Heart left ventricle (tissue), 16 donors: Measurements from ENCODE around the gene ENTPD8. TPM values are rescaled to one million over a fixed set of nuclear protein-coding genes. Genes with fewer than 3 reads are reported as not detected.

ENCODE experiments used
- ATAC-seq, 4 donors: fragments of 200-7000 bp; cut with Tn5 transposase; one replicate each; pipeline ENCODE4 v1.9.1; 2020 to 2022; ENCODE audit warnings: moderate library complexity in 4 of 4, mild to moderate bottlenecking in 3 of 4, moderate number of reproducible peaks in 1 of 4
- DNase-seq, 5 donors: peaks; one replicate each; pipeline ENCODE4 v3.0.0-alpha.2; 2020
- H3K27ac ChIP-seq, 12 donors: fragments of 200-600 bp; sonication (generic) in 4 of 12; one replicate each; pipeline versions ENCODE4 v1.5.0 to v1.8.0; 2016 to 2022; ENCODE audit warnings: mild to moderate bottlenecking in 2 of 12
- H3K27me3 ChIP-seq, 9 donors: fragments of 200-600 bp; sonication (generic) in 2 of 9; one replicate each; pipeline versions ENCODE4 v1.5.1 to v1.8.0; 2016 to 2022; ENCODE audit warnings: mild to moderate bottlenecking in 3 of 9
- H3K36me3 ChIP-seq, 9 donors: fragments of 200-600 bp; sonication (generic) in 2 of 9; one replicate each; pipeline versions ENCODE4 v1.5.0 to v1.8.0; 2018 to 2022; ENCODE audit warnings: mild to moderate bottlenecking in 2 of 9
- H3K4me1 ChIP-seq, 12 donors: fragments of 200-600 bp; sonication (generic) in 4 of 12; one replicate each; pipeline versions ENCODE4 v1.5.0 to v1.8.0; 2016 to 2022; ENCODE audit warnings: mild to moderate bottlenecking in 3 of 12
- H3K4me3 ChIP-seq, 12 donors: fragments of 200-600 bp; sonication (generic) in 4 of 12; one replicate each; pipeline versions ENCODE4 v1.5.0 to v1.8.0; 2017 to 2022; ENCODE audit warnings: mild to moderate bottlenecking in 9 of 12, moderate library complexity in 4 of 12
- H3K9me3 ChIP-seq, 12 donors: fragments of 200-600 bp; sonication (generic) in 4 of 12; one replicate each; pipeline versions ENCODE4 v1.5.0 to v1.8.0; 2016 to 2022; ENCODE audit warnings: mild to moderate bottlenecking in 1 of 12
- POLR2A ChIP-seq, 2 donors: fragments of 450-650 bp; IDR thresholded peaks; one replicate each; pipeline ENCODE4 v1.6.1; 2017; ENCODE audit warnings: antibody characterized with exemption in 2 of 2, mild to moderate bottlenecking in 2 of 2, moderate library complexity in 2 of 2
- WGBS, 4 donors: extraction: QIAGEN DNeasy Blood & Tissue Kit in 2 of 4; methylation state at CpG; one replicate each; pipeline versions ENCODE4 v1.1.5 to v1.1.7; 2013 to 2018; 5-methylcytosine and 5-hydroxymethylcytosine counted together
- intact Hi-C, 10 donors: fragments of 100-400 bp; cut with DNase I; formaldehyde crosslinking; loops; one replicate each; pipeline versions ENCODE4 v1.11.1 to v1.14.2; 2022
- polyA plus RNA-seq, 2 donors: library from polyadenylated mRNA; stranded (reverse); fragments of 200-250 nt; gene quantifications; one replicate each; pipeline ENCODE4 v1.2.3, GENCODE V29; 2013
- total RNA-seq, 9 donors: library from RNA; depleted of rRNA in 2 of 9; stranded (reverse); fragments of >200 nt in 2 of 9; fragmentation: NEBNext Ultra II Directional in 3 of 9; extraction: Animal tissue kit (Norgen Biotek cat#: 25700) in 3 of 9; gene quantifications; one replicate each; pipeline versions ENCODE4 v1.1.0 to v1.2.4, GENCODE V29; 2016 to 2023
- TF ChIP-seq, protein P1 (sequence below), 12 donors: fragments of 200-600 bp; sonication (generic) in 4 of 12; IDR thresholded peaks; one replicate each; pipeline versions ENCODE4 v1.5.0 to v1.8.0; 2018 to 2022; ENCODE audit warnings: antibody characterized with exemption in 12 of 12, mild to moderate bottlenecking in 5 of 12
- donor health status: ischemic (EF 13 %, LVEDD 7.1; RV severe dilation, severe dysfunction).
- donor health status: healthy with polysubstance abuse.
- donor health status: DM: no; HTN: yes; CAD: no.
- donor health status: DM: no; HTN: no; CAD: no.
- donor health status: ischemic (EF 25% LVEDD 6.9; RV normal size, moderate dysfunction).
- donor health status: ischemic (EF 25% LVEDD 5.7; RV mildly dilated, moderate dysfunction).
- donor health status: healthy.
- donor health status: DM: yes; HTN: yes; CAD: no.
- donor health status: ischemic (EF 35%, LVEDD 5.7; RV mildly dilated, moderate dysfunction).
- donor health status: nonischemic (EF 11% LVEDD 7.7; RV severe dilation, severe dysfunction).
- donor health status: DM: yes; HTN: yes; CAD: no.
- donor health status: PGD.
- donor health status: ischemic (EF 29% LVEDD 5.4; RV normal size, mild dysfunction).
- donor health status: nonischemic (EF 23%, LVEDD 6.1; RV moderate dilation, normal function).

Gene ENTPD8
- total and polyA plus RNA-seq, 11 donors = not detected

DNA sequence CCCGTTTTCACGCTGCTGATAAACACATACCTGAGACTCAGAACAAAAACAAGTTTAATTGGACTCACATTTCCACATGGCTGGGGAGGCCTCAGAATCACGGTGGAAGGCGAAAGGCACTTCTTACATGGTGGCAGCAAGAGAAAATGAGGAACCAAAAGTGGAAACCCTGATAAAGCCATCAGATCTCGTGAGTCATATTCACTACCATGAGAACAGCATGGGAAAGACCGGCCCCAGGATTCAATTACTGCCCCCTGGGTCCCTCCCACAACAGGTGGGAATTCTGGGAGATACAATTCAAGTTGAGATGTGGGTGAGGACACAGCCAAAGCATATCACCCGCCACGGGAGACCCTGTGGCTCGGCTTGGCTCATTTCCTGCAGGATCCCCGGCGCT, 38.4 kb downstream of the ENTPD8 start:
- Histone ChIP-seq H3K27me3 (peaks cover 0 to 14% (median 0%) of the 10 kb centered on the region in 9 donors), H3K4me3 (no peak overlapping the region), H3K4me1 (peaks cover 0 to 19% (median 15%) of the 10 kb centered on the region in 12 donors), H3K36me3 (no peaks in the 10 kb centered on the region), H3K27ac (no peak overlapping the region), H3K9me3 (no peaks in the 10 kb centered on the region)
- TF ChIP-seq, protein P1, sequence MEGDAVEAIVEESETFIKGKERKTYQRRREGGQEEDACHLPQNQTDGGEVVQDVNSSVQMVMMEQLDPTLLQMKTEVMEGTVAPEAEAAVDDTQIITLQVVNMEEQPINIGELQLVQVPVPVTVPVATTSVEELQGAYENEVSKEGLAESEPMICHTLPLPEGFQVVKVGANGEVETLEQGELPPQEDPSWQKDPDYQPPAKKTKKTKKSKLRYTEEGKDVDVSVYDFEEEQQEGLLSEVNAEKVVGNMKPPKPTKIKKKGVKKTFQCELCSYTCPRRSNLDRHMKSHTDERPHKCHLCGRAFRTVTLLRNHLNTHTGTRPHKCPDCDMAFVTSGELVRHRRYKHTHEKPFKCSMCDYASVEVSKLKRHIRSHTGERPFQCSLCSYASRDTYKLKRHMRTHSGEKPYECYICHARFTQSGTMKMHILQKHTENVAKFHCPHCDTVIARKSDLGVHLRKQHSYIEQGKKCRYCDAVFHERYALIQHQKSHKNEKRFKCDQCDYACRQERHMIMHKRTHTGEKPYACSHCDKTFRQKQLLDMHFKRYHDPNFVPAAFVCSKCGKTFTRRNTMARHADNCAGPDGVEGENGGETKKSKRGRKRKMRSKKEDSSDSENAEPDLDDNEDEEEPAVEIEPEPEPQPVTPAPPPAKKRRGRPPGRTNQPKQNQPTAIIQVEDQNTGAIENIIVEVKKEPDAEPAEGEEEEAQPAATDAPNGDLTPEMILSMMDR (IDR thresholded peaks at IDR 0.05) = no peak
- no peak for TF ChIP-seq POLR2A (IDR thresholded peaks at IDR 0.05)
- ATAC-seq (no peak), DNase-seq (no peak)
- intact Hi-C loops = loop anchor here in 1 of 10 donors (10.0 kb wide), 1 partner anchor 62 kb away; no protein-coding TSS in a partner anchor
- 86 to 92% (median 88%) methylated on average over 11 of the region's 11 CpGs for WGBS, 4 donors

DNA sequence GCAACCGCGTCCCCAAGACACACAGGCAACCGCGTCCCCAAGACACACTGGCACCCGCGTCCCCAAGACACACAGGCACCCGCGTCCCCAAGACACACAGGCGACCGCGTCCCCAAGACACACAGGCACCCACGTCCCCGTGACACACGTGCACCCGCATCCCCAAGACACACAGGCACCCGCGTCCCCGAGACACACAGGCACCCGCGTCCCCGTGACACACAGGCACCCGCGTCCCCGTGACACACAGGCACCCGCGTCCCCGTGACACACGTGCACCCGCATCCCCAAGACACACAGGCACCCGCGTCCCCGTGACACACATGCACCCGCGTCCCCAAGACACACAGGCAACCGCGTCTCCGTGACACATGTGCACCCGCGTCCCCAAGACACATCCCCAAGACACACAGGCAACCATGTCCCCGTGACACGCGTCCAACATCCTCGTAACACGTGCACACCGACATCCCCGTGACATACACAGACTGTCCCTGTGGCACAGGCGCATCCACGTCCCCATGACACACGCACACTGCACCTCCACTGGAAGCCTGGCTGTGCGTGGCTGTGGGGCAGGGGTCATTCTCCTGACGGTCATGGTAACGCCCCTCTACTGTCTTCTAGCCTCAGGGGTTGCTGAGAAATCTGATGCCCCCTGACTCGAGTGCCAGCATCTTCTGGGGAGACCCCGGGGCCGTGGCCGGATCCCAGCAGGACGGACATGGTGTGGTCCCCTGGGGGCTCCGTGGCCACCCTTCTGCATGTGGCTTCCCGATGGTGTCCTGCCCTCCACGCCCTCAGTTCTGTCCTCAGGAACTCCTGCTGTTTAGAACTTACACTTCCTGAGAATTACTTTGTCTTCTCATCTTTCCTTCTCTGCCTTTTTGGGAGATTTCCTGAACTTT, 42.3 kb downstream of the ENTPD8 start:
- no peak for ATAC-seq
- Histone ChIP-seq H3K27me3 (no peaks in the 10 kb centered on the region), H3K4me3 (no peak overlapping the region), H3K9me3 (no peaks in the 10 kb centered on the region), H3K27ac (no peak overlapping the region), H3K36me3 (peaks cover 0 to 4% (median 0%) of the 10 kb centered on the region in 9 donors), H3K4me1 (no peaks in the 10 kb centered on the region)
- WGBS, 4 donors = 93 to 96% (median 96%) methylated on average over 56 to 60 of the region's 60 CpGs
- DNase-seq = peak in 3 of 5 donors; percentile 13 to 47 (median 24)
- intact Hi-C loops = no loop called here
- TF ChIP-seq POLR2A (IDR thresholded peaks at IDR 0.05) = no peak
- TF ChIP-seq, protein P1 (IDR thresholded peaks at IDR 0.05) = no peak

DNA sequence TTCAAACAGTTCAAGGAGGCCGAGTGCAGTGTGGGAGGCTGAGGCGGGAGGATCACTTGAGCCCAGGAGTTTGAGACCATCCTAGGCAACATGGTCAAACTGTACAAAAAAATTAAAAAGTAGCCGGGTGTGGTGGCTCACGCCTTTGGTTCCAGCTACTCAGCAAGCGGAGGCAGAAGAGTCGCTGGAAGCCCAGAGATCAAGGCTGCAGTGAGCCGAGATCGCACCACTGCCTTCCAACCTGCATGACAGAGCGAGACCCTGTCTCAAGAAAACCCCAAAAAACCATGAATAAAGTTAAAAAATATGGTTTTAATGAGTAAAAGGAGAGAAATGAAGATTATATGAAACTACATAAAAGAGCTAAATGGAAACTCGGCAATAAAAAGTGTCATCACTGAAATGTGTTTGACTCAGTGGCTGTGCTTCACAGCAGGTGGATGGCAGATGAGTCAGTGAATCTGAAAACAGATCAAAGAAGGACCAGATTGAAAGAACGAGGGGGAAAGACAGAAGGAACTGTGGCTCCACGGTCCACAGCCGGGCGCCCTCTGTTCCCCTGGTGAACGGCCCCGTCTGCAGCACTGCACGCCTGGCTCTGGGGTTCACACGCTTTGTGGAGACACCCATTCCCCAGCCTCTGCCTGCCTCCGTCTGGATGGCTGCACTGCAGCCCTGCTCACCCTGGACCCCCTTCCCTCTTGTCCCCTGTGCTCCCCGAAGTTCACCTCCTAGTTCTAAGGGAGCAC, 43.3 kb downstream of the ENTPD8 start:
- ATAC-seq (no peak), DNase-seq (peak in 2 of 5 donors; percentile 5 to 33)
- H3K4me3 ChIP-seq = no peak overlapping the region
- 94 to 97% (median 96%) methylated on average over 20 of the region's 20 CpGs for WGBS, 4 donors
- TF ChIP-seq, protein P1 (IDR thresholded peaks at IDR 0.05) = no peak
- no peak for TF ChIP-seq POLR2A (IDR thresholded peaks at IDR 0.05)
- no peaks in the 10 kb centered on the region for H3K9me3 ChIP-seq
- H3K27me3 ChIP-seq = no peaks in the 10 kb centered on the region
- intact Hi-C loops = no loop called here
- H3K4me1 ChIP-seq = no peaks in the 10 kb centered on the region
- H3K27ac ChIP-seq = no peak overlapping the region
- peaks cover 0 to 4% (median 0%) of the 10 kb centered on the region in 9 donors for H3K36me3 ChIP-seq
